ENCODE results near the gene MZF1.

DNA sequence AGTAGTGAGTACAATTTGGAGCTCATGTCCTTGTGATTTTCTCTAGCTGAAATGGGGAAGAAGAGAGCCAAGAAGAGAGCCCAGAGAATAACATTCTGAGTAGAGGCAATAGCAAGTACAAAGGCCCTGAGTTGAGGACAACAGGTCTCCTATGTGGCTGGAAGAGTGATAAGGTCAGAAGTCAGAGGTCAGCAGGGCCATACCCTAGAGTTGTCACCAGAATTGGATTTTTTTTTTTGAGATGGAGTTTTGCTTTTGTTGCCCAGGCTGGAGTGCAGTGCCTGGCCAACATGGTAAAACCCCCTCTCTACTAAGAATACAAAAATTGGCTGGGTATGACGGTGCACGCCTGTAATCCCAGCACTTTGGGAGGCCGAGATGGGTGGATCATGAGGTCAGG is 37.3 kb downstream of the MZF1 start:
- TF ChIP-seq CTCF (conservative IDR thresholded peaks at IDR 0.05; ENCODE audit: low read depth, low read length) (no peak), EZH2 (IDR thresholded peaks at IDR 0.05; ENCODE audit: low read length, unreplicated experiment) (no peak)
